ENCODE results near the gene ATP6V0E1.

DNA sequence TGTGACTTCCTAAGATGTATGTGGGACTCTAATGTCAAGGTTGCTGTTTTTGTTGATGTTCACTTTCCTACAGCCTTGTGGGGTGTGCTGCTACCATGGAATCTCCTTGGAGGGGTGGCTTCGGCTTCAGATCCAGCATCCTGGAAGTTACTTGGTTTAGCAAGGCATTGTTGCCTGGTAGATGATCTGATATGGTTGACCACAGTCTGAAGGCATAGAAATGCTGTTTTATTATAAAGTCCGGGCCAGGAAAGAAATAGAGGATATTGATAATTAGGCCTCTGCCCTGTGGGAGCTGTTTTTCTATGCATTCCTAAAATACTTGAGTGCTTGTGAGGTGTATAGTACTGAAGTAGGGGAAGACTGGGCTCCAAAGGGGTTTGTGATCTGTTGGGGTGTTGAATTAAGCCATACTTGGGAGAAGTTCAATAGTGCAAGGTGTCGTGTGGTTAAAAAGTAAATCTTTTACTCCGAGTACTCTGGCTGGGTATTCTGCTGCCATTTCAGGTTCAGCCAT is 45.3 kb downstream of the ATP6V0E1 start:
- TF ChIP-seq, protein P1, sequence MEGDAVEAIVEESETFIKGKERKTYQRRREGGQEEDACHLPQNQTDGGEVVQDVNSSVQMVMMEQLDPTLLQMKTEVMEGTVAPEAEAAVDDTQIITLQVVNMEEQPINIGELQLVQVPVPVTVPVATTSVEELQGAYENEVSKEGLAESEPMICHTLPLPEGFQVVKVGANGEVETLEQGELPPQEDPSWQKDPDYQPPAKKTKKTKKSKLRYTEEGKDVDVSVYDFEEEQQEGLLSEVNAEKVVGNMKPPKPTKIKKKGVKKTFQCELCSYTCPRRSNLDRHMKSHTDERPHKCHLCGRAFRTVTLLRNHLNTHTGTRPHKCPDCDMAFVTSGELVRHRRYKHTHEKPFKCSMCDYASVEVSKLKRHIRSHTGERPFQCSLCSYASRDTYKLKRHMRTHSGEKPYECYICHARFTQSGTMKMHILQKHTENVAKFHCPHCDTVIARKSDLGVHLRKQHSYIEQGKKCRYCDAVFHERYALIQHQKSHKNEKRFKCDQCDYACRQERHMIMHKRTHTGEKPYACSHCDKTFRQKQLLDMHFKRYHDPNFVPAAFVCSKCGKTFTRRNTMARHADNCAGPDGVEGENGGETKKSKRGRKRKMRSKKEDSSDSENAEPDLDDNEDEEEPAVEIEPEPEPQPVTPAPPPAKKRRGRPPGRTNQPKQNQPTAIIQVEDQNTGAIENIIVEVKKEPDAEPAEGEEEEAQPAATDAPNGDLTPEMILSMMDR (IDR thresholded peaks at IDR 0.05): no peak
- TF ChIP-seq POLR2A (IDR thresholded peaks at IDR 0.05) (no peak), EP300 (IDR thresholded peaks at IDR 0.05) (no peak)

All from gastroesophageal sphincter (tissue), 3 donors.